ENCODE measurements around the gene CADM2.

- TF ChIP-seq POLR2AphosphoS5 (IDR thresholded peaks at IDR 0.05; ENCODE audit: borderline replicate concordance, low read depth, low read length) (no peak), EZH2 (IDR thresholded peaks at IDR 0.05) (no peak)
Observed at GRCh38 chr3:86056032-86056431, 1097.2 kb downstream of the CADM2 start.

All from SK-N-MC (cell line).